H9 (cell line): Measurements from ENCODE around the gene SRRM3. TPM values are rescaled to one million over a fixed set of nuclear protein-coding genes. Genes with fewer than 3 reads are reported as not detected.

Experiments used
- DNase-seq: peaks from one replicate; pipeline ENCODE4 v3.0.0-alpha.2; 2017
- H2AFZ ChIP-seq: one replicate; pipeline ENCODE4 v1.6.1; 2013; ENCODE audit warnings: mild to moderate bottlenecking, low read length, control low read depth, moderate library complexity
- H2AK5ac ChIP-seq: 2 replicates; pipeline ENCODE4 v1.6.1; 2013; ENCODE audit warnings: low read length, control low read depth, mixed read lengths; ENCODE audit not compliant: insufficient read length
- H2BK120ac ChIP-seq: one replicate; pipeline ENCODE4 v1.6.1; 2013; ENCODE audit warnings: low read depth, mild to moderate bottlenecking, low read length, control low read depth, inconsistent platforms; ENCODE audit not compliant: poor library complexity, severe bottlenecking
- H2BK12ac ChIP-seq: 2 replicates; pipeline ENCODE4 v1.6.1; 2013; ENCODE audit warnings: low read length, control low read depth, mixed read lengths, low read depth; ENCODE audit not compliant: insufficient read length
- H2BK15ac ChIP-seq: 2 replicates; pipeline ENCODE4 v1.6.1; 2013; ENCODE audit warnings: low read depth, low read length, control low read depth
- H2BK20ac ChIP-seq: one replicate; pipeline ENCODE4 v1.6.1; 2013; ENCODE audit warnings: low read depth, mild to moderate bottlenecking, low read length, control low read depth, inconsistent platforms; ENCODE audit not compliant: poor library complexity, severe bottlenecking
- H2BK5ac ChIP-seq: 2 replicates; pipeline ENCODE4 v1.6.1; 2013; ENCODE audit warnings: low read length, control low read depth, mixed read lengths; ENCODE audit not compliant: insufficient read length
- H3K14ac ChIP-seq: 2 replicates; pipeline ENCODE4 v1.6.1; 2013; ENCODE audit warnings: low read length, control low read depth; ENCODE audit not compliant: insufficient read depth
- H3K18ac ChIP-seq: 2 replicates; pipeline ENCODE4 v1.6.1; 2013; ENCODE audit warnings: low read depth, mild to moderate bottlenecking, mixed read lengths, low read length, control low read depth; ENCODE audit not compliant: insufficient read length
- H3K23ac ChIP-seq: 2 replicates; pipeline ENCODE4 v1.6.1; 2013; ENCODE audit warnings: low read length, control low read depth, mixed read lengths, low read depth; ENCODE audit not compliant: insufficient read length
- H3K23me2 ChIP-seq: 2 replicates; pipeline ENCODE4 v1.6.1; 2013; ENCODE audit warnings: low read depth, mild to moderate bottlenecking, mixed read lengths, low read length, control low read depth; ENCODE audit not compliant: insufficient read length, poor library complexity, severe bottlenecking
- H3K27ac ChIP-seq: 2 replicates; pipeline ENCODE4 v1.5.1; 2013; ENCODE audit warnings: low read length, control low read depth, mixed read lengths, low read depth; ENCODE audit not compliant: insufficient read length
- H3K27me3 ChIP-seq: 2 replicates; pipeline ENCODE4 v1.6.1; 2013; ENCODE audit warnings: low read length, control low read depth, inconsistent platforms; ENCODE audit not compliant: insufficient read depth
- H3K4ac ChIP-seq: 2 replicates; pipeline ENCODE4 v1.6.1; 2013; ENCODE audit warnings: low read depth, mild to moderate bottlenecking, control low read depth, inconsistent platforms, low read length, moderate library complexity
- H3K4me1 ChIP-seq: 2 replicates; pipeline ENCODE4 v1.6.1; 2013; ENCODE audit warnings: low read length, control low read depth, inconsistent platforms; ENCODE audit not compliant: insufficient read depth
- H3K4me2 ChIP-seq: 2 replicates; pipeline ENCODE4 v1.6.1; 2013; ENCODE audit warnings: low read length, control low read depth, mixed read lengths; ENCODE audit not compliant: insufficient read length, insufficient read depth
- H3K56ac ChIP-seq: 2 replicates; pipeline ENCODE4 v1.6.1; 2013; ENCODE audit warnings: low read depth, mild to moderate bottlenecking, mixed read lengths, low read length, control low read depth; ENCODE audit not compliant: insufficient read length
- H3K79me1 ChIP-seq: 2 replicates; pipeline ENCODE4 v1.6.1; 2013; ENCODE audit warnings: low read depth, mild to moderate bottlenecking, moderate library complexity, low read length, control low read depth, inconsistent platforms; ENCODE audit not compliant: insufficient read depth, poor library complexity, severe bottlenecking
- H3K79me2 ChIP-seq: 2 replicates; pipeline ENCODE4 v1.6.1; 2013; ENCODE audit warnings: low read length, control low read depth, inconsistent platforms; ENCODE audit not compliant: insufficient read depth
- H3K9ac ChIP-seq: 2 replicates; pipeline ENCODE4 v1.6.1; 2013; ENCODE audit warnings: low read length, control low read depth, mixed read lengths; ENCODE audit not compliant: insufficient read length; ENCODE audit errors: extremely low read depth
- H3K9me3 ChIP-seq: one replicate; pipeline ENCODE4 v1.6.1; 2013; ENCODE audit warnings: low read depth, low read length, inconsistent platforms; ENCODE audit not compliant: control insufficient read depth
- H3T11ph ChIP-seq: one replicate; pipeline ENCODE4 v1.6.1; 2013; ENCODE audit warnings: mild to moderate bottlenecking, low read length, control low read depth, inconsistent platforms
- H4K20me1 ChIP-seq: one replicate; pipeline ENCODE4 v1.6.1; 2013; ENCODE audit not compliant: control insufficient read depth, insufficient read length, insufficient read depth
- H4K5ac ChIP-seq: 2 replicates; pipeline ENCODE4 v1.6.1; 2013; ENCODE audit warnings: low read depth, mild to moderate bottlenecking, mixed read lengths, low read length, control low read depth; ENCODE audit not compliant: insufficient read length
- H4K8ac ChIP-seq: replicated peaks from 2 replicates; pipeline ENCODE4 v1.6.1; 2013; ENCODE audit warnings: low read length, control low read depth, mixed read lengths, low read depth; ENCODE audit not compliant: insufficient read length
- H4K91ac ChIP-seq: 2 replicates; pipeline ENCODE4 v1.6.1; 2013; ENCODE audit warnings: low read depth, mild to moderate bottlenecking, moderate library complexity, mixed read lengths, low read length, control low read depth; ENCODE audit not compliant: insufficient read length
- H3K27ac Mint-ChIP-seq, 3 experiments: 2 replicates in 2 of 3; 3 replicates in 1 of 3; pipeline ENCODE4 v1.8.0; 2020 to 2021; ENCODE audit warnings: mixed read lengths in 3 of 3, mild to moderate bottlenecking in 1 of 3, moderate library complexity in 1 of 3
- H3K27me3 Mint-ChIP-seq: 2 replicates; pipeline ENCODE4 v1.8.0; 2021; ENCODE audit warnings: low read depth, mild to moderate bottlenecking, moderate library complexity, mixed read lengths
- H3K36me3 Mint-ChIP-seq, 3 experiments: 2 replicates in 2 of 3; 3 replicates in 1 of 3; pipeline ENCODE4 v1.8.0; 2020 to 2021; ENCODE audit warnings: low read depth in 3 of 3, mixed read lengths in 3 of 3; ENCODE audit not compliant: insufficient read depth in 1 of 3
- H3K4me1 Mint-ChIP-seq, 2 experiments: 2 replicates each; pipeline ENCODE4 v1.8.0; 2020; ENCODE audit warnings: mixed read lengths in 2 of 2
- H3K4me3 Mint-ChIP-seq, 2 experiments: 2 replicates in 1 of 2; 3 replicates in 1 of 2; pipeline ENCODE4 v1.8.0; 2020 to 2021; ENCODE audit warnings: mild to moderate bottlenecking in 2 of 2, mixed read lengths in 2 of 2, moderate library complexity in 1 of 2
- H3K9me3 Mint-ChIP-seq, 2 experiments: 2 replicates in 1 of 2; 3 replicates in 1 of 2; pipeline ENCODE4 v1.8.0; 2020; ENCODE audit warnings: mild to moderate bottlenecking in 2 of 2, mixed read lengths in 2 of 2, moderate library complexity in 1 of 2
- CTCF ChIP-seq: fragments of 200-600 bp; sonication (generic); conservative IDR thresholded peaks from 3 replicates; pipeline ENCODE4 v1.8.0; 2021; ENCODE audit warnings: antibody characterized with exemption, mild to moderate bottlenecking
- WGBS: extraction: QIAGEN DNeasy Blood & Tissue Kit; methylation state at CpG from one replicate; pipeline ENCODE4 v1.1.7; 2013; ENCODE audit warnings: missing lambda C conversion rate, low lambda C conversion rate, mixed read lengths; ENCODE audit not compliant: insufficient read length; ENCODE audit errors: extremely low coverage; 5-methylcytosine and 5-hydroxymethylcytosine counted together
- total RNA-seq: library from RNA; stranded (reverse); gene quantifications from 2 replicates; pipeline ENCODE4 v1.2.1, GENCODE V29; 2021

Gene SRRM3
- total RNA-seq, 1 experiment from 2014 or later: 11.0 TPM

DNA sequence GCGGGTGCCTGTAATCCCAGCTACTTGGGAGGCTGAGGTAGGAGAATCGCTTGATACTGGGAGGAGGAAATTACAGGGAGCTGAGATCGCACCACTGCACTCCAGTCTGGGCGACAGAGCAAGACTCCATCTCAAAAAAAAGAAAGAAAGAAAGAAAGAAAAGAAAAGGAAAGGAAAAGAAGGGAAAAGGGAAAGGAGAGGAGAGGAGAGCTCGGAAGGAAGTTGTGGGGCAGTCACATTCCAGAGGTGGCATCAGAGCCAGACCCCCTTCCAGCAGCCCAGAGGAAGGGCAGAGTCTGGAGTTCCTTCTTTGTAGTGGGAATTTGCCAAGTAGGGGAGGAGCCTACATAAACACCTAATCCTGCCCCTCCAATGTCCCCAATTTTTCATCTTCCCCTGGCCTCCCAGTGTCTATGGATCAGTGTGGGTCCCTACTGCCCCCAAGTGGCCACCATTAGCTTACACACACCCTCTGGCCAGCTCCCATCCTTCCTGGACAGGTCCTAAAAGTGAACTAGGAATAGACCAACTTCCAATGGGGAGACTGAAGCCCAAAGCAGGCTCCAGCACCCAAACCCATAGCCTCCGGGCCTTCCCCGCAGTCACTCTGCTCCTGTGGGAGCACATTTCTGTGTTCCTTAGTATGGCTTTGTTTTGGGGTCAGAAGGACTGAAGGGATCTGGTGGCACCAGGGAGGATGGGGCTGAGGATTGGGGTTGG, 61.1 kb downstream of the SRRM3 start:
- H3K4me1 ChIP-seq: peaks cover 8% of the 10 kb centered on the region; the same call in 1 of the 2 replicates
- H4K20me1 ChIP-seq: no peaks in the 10 kb centered on the region
- H2AK5ac ChIP-seq: no peak overlapping the region
- no peak overlapping the region for H3K4ac ChIP-seq
- no peak overlapping the region for H4K91ac ChIP-seq
- peak; percentile 90 for TF ChIP-seq CTCF
- H3K4me1 Mint-ChIP-seq: peaks cover 22 to 36% of the 10 kb centered on the region in 2 experiments
- H3K4me2 ChIP-seq: no peak overlapping the region
- H2AFZ ChIP-seq: no peak overlapping the region
- H2BK20ac ChIP-seq: no peak overlapping the region
- H3K36me3 Mint-ChIP-seq: peaks cover 0 to 2% (median 0%) of the 10 kb centered on the region in 3 experiments; a peak in 2 of 7 replicates
- no peaks in the 10 kb centered on the region for H3K27me3 ChIP-seq
- no peak overlapping the region for H2BK15ac ChIP-seq
- no peaks in the 10 kb centered on the region for H3K79me1 ChIP-seq
- H3K4me3 Mint-ChIP-seq: 0 out of 5 replicates have a peak overlapping the region, but pooled peaks of 1 of the 2 experiments have one; percentile 38
- H3K9ac ChIP-seq: no peak overlapping the region
- H3K79me2 ChIP-seq: no peaks in the 10 kb centered on the region
- no peak overlapping the region for H2BK120ac ChIP-seq
- no peak overlapping the region for H3K27ac ChIP-seq
- H3K27ac Mint-ChIP-seq: peak overlapping the region in 2 of 3 experiments; percentile 37 to 76; a peak in 2 of 7 replicates
- no peak overlapping the region for H2BK12ac ChIP-seq
- no peak overlapping the region for H2BK5ac ChIP-seq
- peak; percentile 84 for DNase-seq
- peaks cover 7% of the 10 kb centered on the region for H3K27me3 Mint-ChIP-seq
- peaks cover 13% of the 10 kb centered on the region for H3K23me2 ChIP-seq
- no peak overlapping the region for H3K23ac ChIP-seq
- no peaks in the 10 kb centered on the region for H3K9me3 Mint-ChIP-seq
- H3K18ac ChIP-seq: no peak overlapping the region
- H3K9me3 ChIP-seq: no peaks in the 10 kb centered on the region
- no peak overlapping the region for H4K8ac ChIP-seq
- no peak overlapping the region for H3T11ph ChIP-seq
- no CpG with 5 or more reads among the region's 7 CpGs for WGBS
- no peak overlapping the region for H3K14ac ChIP-seq
- H3K56ac ChIP-seq: no peak overlapping the region
- H4K5ac ChIP-seq: no peak overlapping the region
